Muscle of leg (tissue), 11 donors: ENCODE data around the gene SEMA4D. TPM values are rescaled to one million over a fixed set of nuclear protein-coding genes. Genes with fewer than 3 reads are reported as not detected.

ENCODE experiments used
- DNase-seq: peaks from one replicate; pipeline ENCODE4 v3.0.0; 2013
- H3K27ac ChIP-seq: one replicate; pipeline ENCODE4 v1.5.1; 2013; ENCODE audit warnings: mild to moderate bottlenecking, low read length, control low read depth
- H3K27me3 ChIP-seq: one replicate; pipeline ENCODE4 v1.6.1; 2013; ENCODE audit warnings: low read length; ENCODE audit not compliant: control insufficient read depth, insufficient read depth
- H3K36me3 ChIP-seq: one replicate; pipeline ENCODE4 v1.6.1; 2013; ENCODE audit warnings: low read length; ENCODE audit not compliant: control insufficient read depth, insufficient read depth
- H3K4me1 ChIP-seq: one replicate; pipeline ENCODE4 v1.6.1; 2013; ENCODE audit warnings: low read length; ENCODE audit not compliant: control insufficient read depth, insufficient read depth
- H3K4me3 ChIP-seq: one replicate; pipeline ENCODE4 v1.5.1; 2013; ENCODE audit warnings: low read length, control low read depth
- H3K9me3 ChIP-seq: replicated peaks from 2 replicates; pipeline ENCODE4 v1.6.1; 2013; ENCODE audit warnings: low read depth, low read length; ENCODE audit not compliant: control insufficient read depth
- WGBS: methylation state at CpG from one replicate; pipeline ENCODE4 v1.1.5; 2013; ENCODE audit warnings: missing lambda C conversion rate; ENCODE audit not compliant: insufficient coverage; 5-methylcytosine and 5-hydroxymethylcytosine counted together
- polyA plus RNA-seq, 8 donors: library from polyadenylated mRNA; unstranded; fragments of 120-200 nt; gene quantifications; one replicate each; pipeline versions ENCODE4 v1.2.1 to v1.2.3, GENCODE V29; 2013; ENCODE audit warnings: inconsistent platforms in 1 of 8, low replicate concordance in 1 of 8; ENCODE audit not compliant: insufficient read length in 8 of 8, insufficient read depth in 1 of 8
- total RNA-seq: library from RNA; stranded (reverse); fragments of 120-200 nt; gene quantifications from one replicate; pipeline ENCODE4 v1.2.4, GENCODE V29; 2013

Gene SEMA4D
- total and polyA plus RNA-seq, 9 donors, result 12.4 to 25.3 (median 17.2) TPM

DNA sequence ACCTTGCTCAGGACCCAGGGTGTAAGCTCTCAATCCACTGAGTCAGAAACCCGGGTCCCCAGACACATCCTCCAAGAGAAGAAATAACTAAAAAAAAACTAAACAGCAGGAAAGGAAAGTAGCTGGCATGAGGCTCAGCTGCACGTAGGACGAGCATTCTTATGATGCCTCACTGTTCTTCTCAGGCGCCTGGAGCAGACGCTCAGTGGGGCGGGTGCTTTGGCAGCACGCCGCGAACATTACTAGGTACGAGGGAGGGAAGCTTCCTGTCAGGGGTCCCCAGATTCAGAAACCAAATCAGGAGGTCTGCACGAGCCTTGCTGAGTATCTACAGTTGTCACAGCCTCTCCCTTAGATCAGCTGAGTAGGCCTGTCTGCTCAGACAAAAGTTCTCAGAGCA is 93.8 kb downstream of the SEMA4D start:
- Histone ChIP-seq H3K4me1 (peaks cover 11% of the 10 kb centered on the region), H3K27me3 (no peaks in the 10 kb centered on the region), H3K4me3 (no peak overlapping the region), H3K27ac (no peak overlapping the region), H3K9me3 (peaks cover 6% of the 10 kb centered on the region), H3K36me3 (peaks cover 24% of the 10 kb centered on the region)
- no peak for DNase-seq
- 65% methylated on average over 7 of the region's 11 CpGs for WGBS

DNA sequence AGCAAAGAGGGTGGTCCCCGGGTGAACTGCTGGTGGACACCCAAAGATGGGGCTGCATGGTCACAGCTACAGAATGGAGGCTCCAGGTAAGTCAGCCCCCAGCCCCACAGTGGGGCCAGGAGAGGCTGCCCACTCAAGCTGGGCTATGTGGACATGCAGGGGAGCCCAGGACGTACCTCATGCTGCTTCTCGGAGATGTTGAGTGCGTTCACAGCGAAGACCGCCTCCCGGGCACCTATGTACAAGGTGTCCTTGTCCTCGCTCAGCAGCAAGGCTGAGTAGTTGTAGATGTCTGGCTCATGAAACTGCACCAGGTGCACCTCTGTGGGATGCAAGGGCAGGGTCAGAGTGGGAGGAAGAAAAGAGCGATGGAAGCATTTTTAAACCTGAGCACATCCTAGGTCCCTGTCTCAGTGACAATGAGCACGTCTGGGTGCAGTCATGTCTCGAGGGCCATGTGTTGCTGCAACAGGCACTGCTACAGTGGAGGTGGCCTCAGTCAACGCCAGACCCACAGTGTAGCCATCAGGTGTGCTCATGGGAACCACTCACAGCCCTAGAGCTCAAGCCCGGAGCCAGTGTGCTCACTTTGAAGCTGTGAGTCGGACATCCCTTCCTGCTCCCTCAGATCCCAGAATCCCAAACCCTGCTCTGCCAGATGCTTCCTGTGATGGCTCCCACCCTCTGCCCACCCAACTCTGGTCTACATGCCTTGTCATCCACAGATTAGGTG is 95.1 kb downstream of the SEMA4D start:
- Histone ChIP-seq H3K9me3 (peaks cover 6% of the 10 kb centered on the region), H3K27ac (no peak overlapping the region), H3K36me3 (peaks cover 27% of the 10 kb centered on the region), H3K4me3 (no peak overlapping the region), H3K27me3 (no peaks in the 10 kb centered on the region), H3K4me1 (peaks cover 11% of the 10 kb centered on the region)
- DNase-seq, result no peak
- WGBS, result 91% methylated on average over 12 of the region's 14 CpGs

DNA sequence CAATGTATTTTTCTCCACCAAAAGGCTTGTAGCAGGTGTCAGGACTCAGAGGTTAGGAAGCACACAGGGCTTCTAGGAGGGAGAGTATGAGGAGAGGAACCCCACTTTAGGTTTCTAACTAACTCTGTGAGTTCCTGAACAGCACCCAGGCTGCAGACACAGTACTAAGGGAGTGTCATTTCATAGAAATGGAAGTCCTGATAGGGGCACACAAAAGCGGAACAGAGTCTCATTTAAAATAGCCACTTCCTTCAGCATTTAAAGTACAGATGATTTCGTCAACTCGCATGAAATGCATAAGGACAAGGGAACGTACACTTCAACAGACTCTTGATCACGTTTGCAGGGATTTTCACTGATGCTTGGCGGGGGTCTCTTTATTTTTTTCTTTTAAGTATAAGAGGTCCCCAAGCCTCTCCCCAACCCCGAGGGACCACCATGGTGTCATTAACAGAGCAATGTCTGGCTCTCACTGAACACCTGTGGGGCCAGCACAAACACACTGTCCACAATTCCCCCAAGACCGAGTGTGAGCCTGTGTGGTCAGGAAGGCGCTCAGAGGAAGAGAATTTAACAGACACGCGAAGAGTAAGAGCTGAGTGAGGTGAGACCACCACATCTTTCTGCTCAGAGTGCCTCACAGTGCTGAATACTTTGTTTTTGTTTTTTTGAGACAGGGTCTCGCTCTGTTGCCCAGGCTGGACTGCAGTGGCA is 97.4 kb downstream of the SEMA4D start:
- H3K27ac ChIP-seq, result no peak overlapping the region
- no peaks in the 10 kb centered on the region for H3K27me3 ChIP-seq
- H3K36me3 ChIP-seq, result peaks cover 42% of the 10 kb centered on the region

DNA sequence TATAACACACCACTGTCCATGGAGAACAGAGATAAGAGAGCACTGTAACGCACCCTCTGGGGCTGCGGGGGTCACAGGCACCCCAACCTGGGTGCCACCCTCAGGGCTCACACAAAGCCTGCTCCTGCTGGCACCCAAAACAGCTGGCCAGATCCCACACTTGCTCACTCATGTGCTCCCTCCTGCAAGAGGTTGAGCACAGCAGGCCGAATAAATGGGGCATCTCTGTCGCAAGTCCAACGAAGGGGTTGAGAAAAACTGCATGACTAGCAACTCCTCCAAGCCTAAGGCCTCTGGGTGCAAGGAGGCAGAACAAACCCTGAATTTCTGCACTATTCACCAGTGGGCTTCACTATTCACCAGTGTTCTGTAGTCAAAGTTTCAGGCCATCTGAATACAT is 99.3 kb downstream of the SEMA4D start:
- Histone ChIP-seq H3K4me1 (no peaks in the 10 kb centered on the region), H3K4me3 (no peak overlapping the region), H3K36me3 (peaks cover 55% of the 10 kb centered on the region), H3K27me3 (no peaks in the 10 kb centered on the region), H3K9me3 (no peaks in the 10 kb centered on the region), H3K27ac (no peak overlapping the region)
- 100% methylated on average over 2 of the region's 5 CpGs for WGBS
- no peak for DNase-seq

More for the DNA sequence above, 97.4 kb downstream of the SEMA4D start:
- DNase-seq, result peak; percentile 62
- Histone ChIP-seq H3K4me1 (peaks cover under 1% of the 10 kb centered on the region), H3K4me3 (no peak overlapping the region), H3K9me3 (no peaks in the 10 kb centered on the region)
- WGBS, result 72% methylated on average over 4 of the region's 12 CpGs

DNA sequence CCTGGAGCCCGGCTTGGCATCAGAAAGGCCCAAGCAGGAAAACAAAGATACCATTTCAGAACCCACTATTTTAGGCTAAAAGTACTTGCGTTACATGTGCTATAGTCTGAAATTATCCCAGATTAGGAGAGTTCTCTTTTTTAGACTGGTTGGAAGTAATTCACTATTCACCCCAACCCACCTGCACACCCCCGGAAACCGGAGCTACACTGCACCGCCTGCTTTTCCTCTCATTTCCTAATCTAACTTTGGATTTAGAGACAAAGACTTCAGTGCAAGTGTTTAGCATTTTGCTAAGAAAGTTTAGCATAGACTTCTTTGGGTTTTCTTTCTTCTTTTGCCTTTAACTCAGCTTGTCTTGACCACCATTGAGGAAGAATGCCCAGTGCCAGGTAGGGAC is 100.4 kb downstream of the SEMA4D start:
- no CpG with 5 or more reads among the region's 5 CpGs for WGBS
- Histone ChIP-seq H3K36me3 (peaks cover 60% of the 10 kb centered on the region), H3K4me3 (no peak overlapping the region), H3K4me1 (no peaks in the 10 kb centered on the region), H3K27ac (no peak overlapping the region), H3K9me3 (no peaks in the 10 kb centered on the region), H3K27me3 (no peaks in the 10 kb centered on the region)
- no peak for DNase-seq

DNA sequence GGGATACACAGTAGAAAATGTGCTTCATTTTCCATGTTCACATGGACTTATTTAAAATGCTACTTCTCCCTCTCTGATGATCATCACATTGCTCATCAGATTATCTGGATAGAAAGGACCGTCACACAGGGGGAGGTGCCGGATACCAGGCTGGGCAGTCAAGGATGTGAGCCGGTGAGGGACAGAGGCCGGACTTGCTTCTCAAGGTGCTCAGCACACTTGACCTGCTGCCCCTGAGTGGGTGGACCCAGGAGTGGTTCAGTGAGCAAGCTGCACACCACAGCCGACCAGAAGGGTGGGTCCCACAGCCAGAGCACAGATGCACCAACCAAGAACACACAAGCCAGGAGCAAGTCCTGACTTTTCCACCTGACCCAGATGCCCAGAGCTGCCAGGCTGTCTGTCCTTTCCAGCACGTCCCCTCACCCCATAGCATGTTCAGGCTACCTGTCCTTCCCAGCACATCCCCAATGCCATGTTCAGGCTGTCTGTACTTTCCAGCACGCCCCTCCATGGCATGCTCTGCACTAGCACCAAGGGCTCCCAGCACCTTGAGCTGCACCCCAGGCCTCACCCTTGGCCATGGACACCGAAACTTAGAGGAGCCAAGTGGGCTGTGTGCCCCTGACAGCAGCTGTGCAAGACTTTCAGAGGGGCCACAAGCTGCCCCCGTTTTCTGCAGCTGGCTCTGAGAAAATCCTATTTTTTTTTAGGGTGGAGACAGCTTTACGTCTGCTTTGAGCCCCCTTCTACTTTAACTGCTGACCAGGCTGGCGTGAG is 101.8 kb downstream of the SEMA4D start:
- 83% methylated on average over 10 of the region's 11 CpGs for WGBS
- no peak for DNase-seq
- H3K4me3 ChIP-seq, result no peak overlapping the region
- no peaks in the 10 kb centered on the region for H3K4me1 ChIP-seq
- H3K36me3 ChIP-seq, result peaks cover 62% of the 10 kb centered on the region
- H3K27me3 ChIP-seq, result no peaks in the 10 kb centered on the region
- no peaks in the 10 kb centered on the region for H3K9me3 ChIP-seq
- H3K27ac ChIP-seq, result no peak overlapping the region

DNA sequence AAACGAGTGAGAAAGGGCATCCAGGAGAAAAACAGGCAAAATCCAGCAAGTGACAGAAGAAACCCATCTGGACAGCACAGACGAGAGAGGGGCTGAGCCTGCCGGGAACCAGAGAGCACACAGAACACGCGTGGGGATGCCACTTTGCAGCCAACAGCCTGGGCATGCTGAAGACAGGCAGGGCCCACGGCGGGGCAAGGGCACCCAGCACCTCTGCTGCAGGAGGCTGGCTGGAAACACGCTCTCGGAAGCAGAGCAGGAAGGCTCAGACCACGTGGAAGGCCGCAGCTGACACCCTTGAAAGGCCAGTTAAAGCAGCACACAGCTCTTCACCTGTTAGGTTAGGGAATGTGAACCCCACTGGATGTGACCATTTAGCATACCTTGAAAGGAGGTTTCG is 103.5 kb downstream of the SEMA4D start:
- no peak overlapping the region for H3K27ac ChIP-seq
- no peak overlapping the region for H3K4me3 ChIP-seq
- DNase-seq, result no peak
- H3K4me1 ChIP-seq, result no peaks in the 10 kb centered on the region
- H3K36me3 ChIP-seq, result peaks cover 63% of the 10 kb centered on the region
- H3K27me3 ChIP-seq, result no peaks in the 10 kb centered on the region
- no peaks in the 10 kb centered on the region for H3K9me3 ChIP-seq
- WGBS, result 78% methylated on average over 11 of the region's 12 CpGs

DNA sequence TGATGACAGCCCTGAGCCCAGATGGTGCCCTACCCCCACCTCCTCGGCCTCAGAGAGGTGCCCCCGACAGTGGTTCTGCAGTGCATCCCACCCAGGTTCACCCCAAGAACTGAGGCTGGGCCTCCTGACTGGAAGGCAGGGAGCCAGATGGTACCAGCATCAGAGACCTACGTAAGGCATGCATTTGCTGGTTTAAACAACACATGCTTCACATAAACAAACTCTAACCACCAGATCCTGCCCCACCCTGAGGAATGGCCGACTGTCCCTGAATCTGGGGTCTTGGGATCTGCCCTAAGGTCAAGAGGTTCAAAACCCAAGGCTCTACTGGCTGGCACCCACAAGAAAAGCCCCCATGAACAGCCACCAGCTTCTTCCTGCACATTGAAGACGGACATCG is 106.3 kb downstream of the SEMA4D start:
- no peak for DNase-seq
- H3K27ac ChIP-seq, result no peak overlapping the region
- peaks cover 80% of the 10 kb centered on the region for H3K36me3 ChIP-seq
- H3K4me3 ChIP-seq, result no peak overlapping the region
- peaks cover 14% of the 10 kb centered on the region for H3K4me1 ChIP-seq
- H3K9me3 ChIP-seq, result no peaks in the 10 kb centered on the region
- 91% methylated on average over 6 of the region's 6 CpGs for WGBS
- no peaks in the 10 kb centered on the region for H3K27me3 ChIP-seq

DNA sequence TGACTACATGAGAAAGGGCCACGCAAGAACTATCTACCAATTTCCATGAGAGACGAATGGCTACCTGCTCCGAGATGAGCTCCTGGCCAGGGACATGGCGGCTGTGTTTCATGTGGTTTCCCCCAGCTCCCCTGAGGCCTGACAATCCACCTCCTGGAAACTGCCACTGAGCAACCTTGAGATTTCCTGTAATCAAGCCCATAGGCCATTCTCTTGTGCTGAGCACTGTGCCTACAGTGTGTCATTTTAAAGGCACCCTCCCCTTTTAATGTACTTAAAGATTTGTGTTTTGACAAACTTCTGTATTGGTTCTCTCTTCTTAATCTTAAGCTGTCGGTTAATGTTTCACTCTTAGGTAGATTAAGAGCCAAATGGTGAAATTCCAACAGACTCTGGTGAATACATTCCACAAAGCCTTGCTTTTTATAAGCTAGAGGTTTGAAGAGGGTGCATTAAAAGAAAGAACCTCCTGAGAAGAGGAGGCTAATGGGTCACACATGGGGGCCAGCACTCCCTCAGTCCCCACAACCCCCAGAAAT is 107.3 kb downstream of the SEMA4D start:
- Histone ChIP-seq H3K9me3 (no peaks in the 10 kb centered on the region), H3K36me3 (peaks cover 81% of the 10 kb centered on the region)

DNA sequence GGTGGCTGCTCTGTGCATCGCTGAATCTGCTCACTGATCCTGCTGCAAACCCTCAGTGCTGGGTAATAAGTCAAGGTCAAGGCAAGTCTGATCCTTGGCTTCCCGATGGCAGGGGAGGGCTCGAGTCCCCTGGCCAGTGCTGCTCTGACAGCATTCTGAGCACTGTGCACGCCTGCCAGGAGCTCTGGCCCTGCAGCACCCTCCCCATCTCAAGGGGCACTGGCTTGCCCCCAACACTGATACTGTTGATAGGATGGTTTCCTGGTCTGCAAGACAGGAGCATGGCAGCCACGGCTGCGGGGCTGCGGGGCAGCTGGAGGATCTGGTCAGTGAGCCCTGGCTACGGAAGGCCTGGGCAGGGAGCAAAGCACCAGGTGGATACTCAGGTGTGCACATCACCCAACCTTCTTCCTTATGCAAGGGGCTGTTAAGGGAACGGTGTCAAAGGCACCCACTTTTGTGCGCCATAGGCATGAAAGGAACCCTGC is 107.8 kb downstream of the SEMA4D start:
- DNase-seq, result no peak
- WGBS, result 87% methylated on average over 9 of the region's 10 CpGs
- Histone ChIP-seq H3K27me3 (no peaks in the 10 kb centered on the region), H3K27ac (no peak overlapping the region), H3K36me3 (peaks cover 82% of the 10 kb centered on the region), H3K4me1 (peaks cover 14% of the 10 kb centered on the region), H3K9me3 (no peaks in the 10 kb centered on the region), H3K4me3 (no peak overlapping the region)

More for the DNA sequence above, 107.3 kb downstream of the SEMA4D start:
- no peak for DNase-seq
- Histone ChIP-seq H3K4me1 (peaks cover 14% of the 10 kb centered on the region), H3K27ac (no peak overlapping the region), H3K4me3 (no peak overlapping the region), H3K27me3 (no peaks in the 10 kb centered on the region)
- WGBS, result 94% methylated on average over 2 of the region's 5 CpGs
